ENCODE measurements around the gene ITGB7.

DNA sequence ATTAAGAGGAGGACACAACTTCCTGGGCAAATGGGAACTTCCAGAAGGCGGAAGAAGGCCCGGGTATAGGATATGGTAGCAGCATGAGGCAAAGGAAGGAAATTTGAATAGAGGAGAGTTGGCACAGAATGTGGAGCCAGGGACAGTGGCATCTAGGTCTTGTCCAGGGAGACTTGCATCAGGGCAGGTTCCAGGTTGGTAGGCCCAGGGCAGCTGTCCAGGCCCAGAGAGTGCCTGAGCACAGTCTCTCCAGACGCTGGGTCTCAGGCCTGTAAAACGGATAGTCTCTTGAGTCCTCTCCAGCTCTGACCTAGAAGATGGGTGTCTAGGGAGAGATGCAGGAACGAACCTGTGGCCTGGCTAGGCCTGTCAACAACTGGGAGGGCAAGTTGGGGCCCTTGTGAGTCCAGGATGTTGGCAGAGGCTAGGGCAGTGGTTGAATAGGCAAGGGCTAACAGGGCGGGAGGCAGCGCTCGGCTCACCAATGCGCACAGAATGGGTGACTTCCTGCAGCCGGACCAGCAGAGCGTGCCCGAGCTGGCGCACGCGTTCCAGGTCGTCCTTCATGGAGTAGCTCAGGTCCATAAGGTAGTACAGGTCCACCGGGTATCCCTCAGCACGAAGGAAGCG is 9.9 kb downstream of the ITGB7 start:
- TF ChIP-seq SIN3A (IDR thresholded peaks at IDR 0.05; ENCODE audit: borderline replicate concordance, insufficient read depth, low read length) (no peak), POLR2AphosphoS5 (IDR thresholded peaks at IDR 0.05; ENCODE audit: low read depth, low read length) (no peak), TAF1 (IDR thresholded peaks at IDR 0.05; ENCODE audit: borderline replicate concordance, insufficient read depth, low read length) (no peak), REST (IDR thresholded peaks at IDR 0.05; ENCODE audit: insufficient read depth in 1 of 2, low read depth in 2 of 2, low read length in 2 of 2) (no peak), FOXP2 (optimal IDR thresholded peaks at IDR 0.05; ENCODE audit: borderline replicate concordance, extremely low read depth, extremely low read length, insufficient read depth) (no peak)

Data from PFSK-1 (cell line).